ENCODE measurements around the gene EPHA1. TPM values are rescaled to one million over a fixed set of nuclear protein-coding genes. Genes with fewer than 3 reads are reported as not detected.

Gene EPHA1
- total RNA-seq, 2 donors from 2014 or later: 0.71 TPM; not detected in 1

DNA sequence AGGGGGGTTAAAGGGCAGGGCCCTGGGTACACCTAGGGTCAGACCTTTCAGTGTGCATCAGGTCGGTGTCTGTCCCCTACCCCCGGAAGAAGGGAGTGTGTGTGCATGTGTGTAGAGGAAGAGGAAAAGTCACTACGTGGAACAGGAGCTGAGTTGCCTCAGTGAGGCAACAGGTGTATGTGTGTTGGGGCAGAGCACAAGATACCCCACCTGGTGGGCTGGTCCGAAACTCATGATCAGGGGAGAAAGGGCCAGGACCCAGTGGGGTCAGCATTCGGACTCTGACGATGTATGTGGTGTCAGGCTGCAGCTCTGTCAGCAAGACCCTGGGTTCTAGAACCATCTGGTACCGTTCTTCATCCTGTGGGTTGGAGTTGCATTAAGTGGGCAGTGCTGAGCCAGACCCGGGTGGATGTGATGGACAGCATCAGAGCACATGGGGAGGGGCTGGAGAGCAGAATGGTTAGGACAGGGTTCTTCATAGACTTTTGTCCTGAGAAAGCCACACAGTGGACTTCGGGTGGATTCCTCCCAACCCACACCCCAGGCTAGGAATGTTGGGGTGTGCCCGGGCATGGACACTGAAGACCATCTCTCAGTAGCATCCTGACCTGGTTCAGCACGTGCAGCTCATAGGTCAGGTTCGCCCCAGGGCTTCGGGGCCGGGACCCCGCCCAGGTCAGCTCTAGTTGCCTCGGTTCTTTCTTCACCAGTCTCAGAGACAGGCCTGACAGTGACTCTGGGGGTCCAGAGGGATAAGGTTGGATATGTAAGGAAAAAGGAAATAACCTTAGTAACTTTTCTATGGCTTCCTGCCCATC, 10.7 kb downstream of the EPHA1 start:
- Histone ChIP-seq H3K4me1 (peaks cover 0 to 37% of the 10 kb centered on the region in 2 donors), H3K36me3 (peaks cover 5% of the 10 kb centered on the region), H3K27me3 (no peaks in the 10 kb centered on the region), H3K9me3 (no peaks in the 10 kb centered on the region), H3K27ac (no peak overlapping the region), H3K4me3 (no peak overlapping the region)
- no peak for DNase-seq (ENCODE audit: low spot score)
- TF ChIP-seq, protein P1, sequence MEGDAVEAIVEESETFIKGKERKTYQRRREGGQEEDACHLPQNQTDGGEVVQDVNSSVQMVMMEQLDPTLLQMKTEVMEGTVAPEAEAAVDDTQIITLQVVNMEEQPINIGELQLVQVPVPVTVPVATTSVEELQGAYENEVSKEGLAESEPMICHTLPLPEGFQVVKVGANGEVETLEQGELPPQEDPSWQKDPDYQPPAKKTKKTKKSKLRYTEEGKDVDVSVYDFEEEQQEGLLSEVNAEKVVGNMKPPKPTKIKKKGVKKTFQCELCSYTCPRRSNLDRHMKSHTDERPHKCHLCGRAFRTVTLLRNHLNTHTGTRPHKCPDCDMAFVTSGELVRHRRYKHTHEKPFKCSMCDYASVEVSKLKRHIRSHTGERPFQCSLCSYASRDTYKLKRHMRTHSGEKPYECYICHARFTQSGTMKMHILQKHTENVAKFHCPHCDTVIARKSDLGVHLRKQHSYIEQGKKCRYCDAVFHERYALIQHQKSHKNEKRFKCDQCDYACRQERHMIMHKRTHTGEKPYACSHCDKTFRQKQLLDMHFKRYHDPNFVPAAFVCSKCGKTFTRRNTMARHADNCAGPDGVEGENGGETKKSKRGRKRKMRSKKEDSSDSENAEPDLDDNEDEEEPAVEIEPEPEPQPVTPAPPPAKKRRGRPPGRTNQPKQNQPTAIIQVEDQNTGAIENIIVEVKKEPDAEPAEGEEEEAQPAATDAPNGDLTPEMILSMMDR (IDR thresholded peaks at IDR 0.05): no peak

DNA sequence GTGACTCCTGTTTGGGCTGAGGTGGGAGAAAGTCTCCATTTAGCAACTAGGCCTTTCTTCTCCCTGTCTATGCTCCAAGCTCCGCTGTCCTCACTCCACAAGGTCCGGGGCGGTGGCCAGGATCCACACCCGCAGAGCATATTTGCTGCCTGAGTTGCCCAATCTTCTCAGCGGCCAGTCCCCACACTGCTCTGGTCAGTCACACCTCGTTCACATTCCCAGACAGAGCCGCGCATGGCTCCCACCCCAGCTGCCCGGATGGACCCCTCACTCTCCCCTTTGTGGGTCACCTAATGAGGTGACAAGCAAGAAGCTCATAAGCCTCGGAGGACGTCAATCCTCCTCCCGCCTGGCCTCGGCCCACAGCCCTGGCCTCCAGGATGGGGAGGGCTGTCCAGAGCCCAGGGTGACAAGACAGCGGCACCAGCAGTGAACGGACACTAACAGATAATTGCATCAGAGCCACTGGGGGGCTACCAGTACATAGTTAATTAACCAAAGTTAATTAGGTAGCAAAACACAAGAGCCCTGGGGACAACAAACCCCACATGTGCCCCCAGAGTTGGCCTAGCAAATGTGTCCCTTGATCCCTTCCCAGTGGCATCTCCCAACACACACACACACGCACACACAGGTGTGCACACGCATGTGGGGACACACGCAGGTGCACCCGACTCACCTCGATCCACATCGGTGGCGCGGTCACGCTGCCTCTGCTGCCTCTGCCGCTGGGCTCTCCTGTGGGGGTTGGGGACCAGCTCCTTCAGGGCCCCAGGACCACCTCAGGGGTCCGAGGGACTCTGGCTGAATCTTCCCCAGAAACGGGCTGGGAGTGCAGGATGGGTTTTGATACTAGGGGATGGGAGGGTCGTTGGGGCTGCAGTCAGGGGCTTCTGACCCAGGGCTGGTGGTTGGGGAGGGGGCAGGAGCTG, 11.8 kb downstream of the EPHA1 start:
- no peaks in the 10 kb centered on the region for H3K9me3 ChIP-seq
- no peaks in the 10 kb centered on the region for H3K27me3 ChIP-seq
- TF ChIP-seq, protein P1 (IDR thresholded peaks at IDR 0.05): no peak
- peaks cover 0 to 47% of the 10 kb centered on the region in 2 donors for H3K4me1 ChIP-seq
- H3K27ac ChIP-seq: no peak overlapping the region
- DNase-seq (ENCODE audit: low spot score): no peak
- peaks cover 8% of the 10 kb centered on the region for H3K36me3 ChIP-seq
- H3K4me3 ChIP-seq: no peak overlapping the region

DNA sequence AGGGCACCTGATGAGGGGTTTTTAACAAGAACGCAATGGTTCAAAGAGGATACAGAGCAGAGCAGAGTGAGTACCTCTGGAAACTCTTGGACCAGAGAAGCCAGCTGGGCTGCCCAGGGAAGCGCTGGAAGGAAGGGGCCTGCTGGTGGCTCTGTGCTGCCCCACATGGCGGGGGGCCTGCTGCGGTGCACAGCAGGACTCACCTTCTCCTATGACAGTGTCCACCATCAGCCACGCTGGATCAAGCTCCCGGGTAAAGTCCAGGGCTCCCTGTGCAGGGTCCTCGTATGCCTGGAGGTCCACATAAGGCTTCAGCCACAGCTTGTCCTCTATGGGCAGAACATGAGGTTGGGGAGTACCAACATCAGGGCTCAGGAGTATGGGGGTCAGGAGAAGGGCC, 12.5 kb downstream of the EPHA1 start:
- no peak for DNase-seq (ENCODE audit: low spot score)
- TF ChIP-seq, protein P1 (IDR thresholded peaks at IDR 0.05): no peak
- no peaks in the 10 kb centered on the region for H3K9me3 ChIP-seq
- H3K27me3 ChIP-seq: no peaks in the 10 kb centered on the region
- no peak overlapping the region for H3K27ac ChIP-seq
- H3K4me3 ChIP-seq: no peak overlapping the region
- H3K36me3 ChIP-seq: peaks cover 12% of the 10 kb centered on the region
- peaks cover 0 to 54% of the 10 kb centered on the region in 2 donors for H3K4me1 ChIP-seq

DNA sequence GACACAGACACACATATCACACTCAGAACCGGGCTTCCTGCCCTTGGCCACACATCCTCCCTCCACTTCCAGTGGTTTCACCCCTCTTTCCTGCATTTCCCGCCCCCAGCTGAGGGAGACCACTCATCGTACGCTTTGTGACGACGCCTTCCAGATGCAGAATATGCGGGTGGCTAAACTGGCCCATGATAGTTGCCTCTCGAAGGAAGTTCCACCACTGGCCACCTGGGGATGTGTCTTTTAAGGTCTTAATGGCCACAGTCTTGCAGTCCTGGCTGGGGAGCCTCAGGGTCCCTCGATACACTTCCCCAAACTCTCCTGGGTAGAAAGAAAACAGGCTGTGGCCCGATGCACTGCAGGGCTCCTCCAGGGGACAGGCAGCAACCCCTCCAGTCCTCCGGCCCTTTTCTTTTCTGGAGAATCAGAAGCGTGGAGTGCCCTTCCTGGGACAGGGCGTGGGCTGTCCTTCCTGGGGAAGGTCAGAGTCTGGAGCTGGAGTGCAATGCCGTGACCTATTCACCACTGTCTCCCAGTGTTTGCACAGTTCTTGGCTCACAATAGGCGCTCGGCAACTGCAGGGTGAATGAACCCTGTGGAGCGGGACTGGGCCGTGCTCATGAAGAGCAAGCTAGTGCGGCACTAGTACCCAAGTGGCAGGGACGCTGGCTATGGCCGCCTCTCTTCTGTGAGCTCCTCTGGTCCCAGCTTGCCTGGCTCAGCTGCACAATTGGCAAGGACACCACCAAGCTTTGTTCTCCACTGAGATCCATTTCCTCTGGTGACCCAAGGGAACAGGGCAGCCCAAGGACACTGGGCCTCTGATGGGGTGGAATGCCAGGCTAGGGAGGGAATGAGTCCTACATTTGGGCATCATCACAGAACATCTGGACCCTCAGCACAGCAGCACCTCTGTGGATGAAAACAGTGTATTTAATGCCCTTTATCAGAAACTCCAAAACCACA, 13.2 kb downstream of the EPHA1 start:
- H3K36me3 ChIP-seq: peaks cover 19% of the 10 kb centered on the region
- H3K4me3 ChIP-seq: no peak overlapping the region
- H3K27ac ChIP-seq: no peak overlapping the region
- DNase-seq (ENCODE audit: low spot score): no peak
- peaks cover 0 to 61% of the 10 kb centered on the region in 2 donors for H3K4me1 ChIP-seq
- no peaks in the 10 kb centered on the region for H3K27me3 ChIP-seq
- TF ChIP-seq, protein P1 (IDR thresholded peaks at IDR 0.05): no peak
- no peaks in the 10 kb centered on the region for H3K9me3 ChIP-seq

DNA sequence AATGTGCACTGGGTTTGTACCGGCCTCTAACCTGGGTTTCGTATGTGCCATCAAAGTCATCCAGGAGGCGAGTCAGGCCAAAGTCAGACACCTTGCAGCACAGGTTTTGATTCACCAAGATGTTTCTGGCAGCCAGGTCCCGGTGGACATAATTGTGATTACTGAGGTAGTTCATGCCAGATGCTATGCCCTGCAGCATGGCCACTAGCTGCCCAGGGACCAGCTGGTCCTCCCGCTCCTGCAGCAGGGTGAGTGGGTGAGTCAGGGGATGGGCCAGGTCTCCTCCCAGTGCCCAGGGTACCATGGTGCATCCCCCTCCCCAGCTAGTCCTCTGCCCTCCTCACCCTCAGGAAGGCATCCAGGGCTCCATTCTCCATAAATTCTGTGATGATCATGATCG, 13.9 kb downstream of the EPHA1 start:
- Histone ChIP-seq H3K9me3 (no peaks in the 10 kb centered on the region), H3K27ac (no peak overlapping the region), H3K36me3 (peaks cover 26% of the 10 kb centered on the region), H3K4me1 (peaks cover 0 to 68% of the 10 kb centered on the region in 2 donors), H3K27me3 (no peaks in the 10 kb centered on the region), H3K4me3 (no peak overlapping the region)
- DNase-seq (ENCODE audit: low spot score): no peak
- TF ChIP-seq, protein P1 (IDR thresholded peaks at IDR 0.05): no peak

All from right atrium auricular region (tissue), 2 donors.